HG03095 (cell line): ENCODE results near the gene ATP6V0C.

Experiments
- ATAC-seq: cut with Tn5 transposase; IDR thresholded peaks from one replicate; pipeline ENCODE4 v1.9.1; 2021; ENCODE audit warnings: moderate library complexity; ENCODE audit not compliant: unreplicated experiment

The ATP6V0C gene

DNA sequence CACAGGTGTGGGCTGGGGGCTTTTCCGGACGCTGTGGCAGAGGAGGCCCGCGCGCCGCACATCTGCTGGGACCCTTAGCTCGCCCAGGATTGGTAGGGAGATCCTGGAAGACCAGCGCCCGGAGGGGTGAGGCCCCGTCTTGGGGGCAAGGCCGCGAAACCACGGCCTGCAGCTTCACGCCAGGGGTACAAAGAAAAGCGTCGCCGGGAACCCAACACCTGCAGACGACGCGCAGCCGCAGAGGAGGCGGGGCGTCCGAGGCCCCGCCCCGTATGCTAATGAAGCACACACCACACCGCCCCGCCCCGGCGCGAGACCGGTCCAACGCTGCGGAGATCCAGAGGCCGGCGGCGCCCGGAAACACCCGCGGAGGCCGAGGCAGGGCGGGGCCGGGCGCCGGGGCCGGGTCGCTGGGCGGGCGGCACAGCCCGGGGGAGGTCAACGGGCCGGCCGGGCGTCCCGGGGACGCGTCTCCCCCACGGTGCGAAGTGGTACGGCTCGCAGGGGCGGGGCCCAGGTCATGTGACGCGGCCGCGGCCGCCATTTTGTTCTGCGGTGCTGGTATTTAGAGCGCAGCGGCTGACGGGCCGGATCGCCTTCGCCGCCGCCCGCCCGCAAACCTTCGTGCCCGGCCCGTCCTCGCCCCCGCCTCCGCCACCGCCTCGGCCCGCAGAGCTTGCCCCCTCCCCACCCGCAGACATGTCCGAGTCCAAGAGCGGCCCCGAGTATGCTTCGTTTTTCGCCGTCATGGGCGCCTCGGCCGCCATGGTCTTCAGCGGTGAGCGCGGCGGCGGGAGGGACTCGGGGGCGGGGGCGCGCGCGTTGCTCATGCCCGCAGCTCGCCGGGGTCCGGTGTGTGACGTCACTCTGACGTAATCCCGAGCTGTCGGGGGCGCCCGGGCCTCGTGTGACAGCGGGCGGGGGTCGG, at the start of gene ATP6V0C:
ATP6V0C (plus strand) TSS at position 548 of the 928 bp plus-strand sequence; CDS start at position 700, 152 bp downstream.
- peak; percentile 55 for ATAC-seq

DNA sequence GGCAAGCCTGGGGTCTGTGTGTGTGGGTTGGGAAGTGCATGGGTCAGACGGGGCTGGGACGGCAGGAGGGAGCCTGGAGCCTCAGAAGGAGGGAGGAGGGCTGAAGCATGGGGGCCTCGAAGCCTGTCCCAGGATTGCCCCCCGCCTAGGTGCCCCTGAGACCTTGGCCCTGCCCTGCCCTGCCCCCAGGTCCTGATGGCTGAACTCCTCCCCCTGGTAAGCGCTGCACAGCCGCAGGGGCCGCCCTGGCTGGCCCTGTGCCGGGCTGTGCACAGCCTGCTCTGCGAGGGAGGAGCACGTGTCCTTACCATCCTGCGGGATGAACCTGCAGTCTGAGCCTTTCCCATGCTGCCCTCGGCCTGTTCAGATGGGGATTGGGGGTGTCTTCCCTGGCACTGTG, 49.4 kb upstream of the ATP6V0C start:
- no peak for ATAC-seq

DNA sequence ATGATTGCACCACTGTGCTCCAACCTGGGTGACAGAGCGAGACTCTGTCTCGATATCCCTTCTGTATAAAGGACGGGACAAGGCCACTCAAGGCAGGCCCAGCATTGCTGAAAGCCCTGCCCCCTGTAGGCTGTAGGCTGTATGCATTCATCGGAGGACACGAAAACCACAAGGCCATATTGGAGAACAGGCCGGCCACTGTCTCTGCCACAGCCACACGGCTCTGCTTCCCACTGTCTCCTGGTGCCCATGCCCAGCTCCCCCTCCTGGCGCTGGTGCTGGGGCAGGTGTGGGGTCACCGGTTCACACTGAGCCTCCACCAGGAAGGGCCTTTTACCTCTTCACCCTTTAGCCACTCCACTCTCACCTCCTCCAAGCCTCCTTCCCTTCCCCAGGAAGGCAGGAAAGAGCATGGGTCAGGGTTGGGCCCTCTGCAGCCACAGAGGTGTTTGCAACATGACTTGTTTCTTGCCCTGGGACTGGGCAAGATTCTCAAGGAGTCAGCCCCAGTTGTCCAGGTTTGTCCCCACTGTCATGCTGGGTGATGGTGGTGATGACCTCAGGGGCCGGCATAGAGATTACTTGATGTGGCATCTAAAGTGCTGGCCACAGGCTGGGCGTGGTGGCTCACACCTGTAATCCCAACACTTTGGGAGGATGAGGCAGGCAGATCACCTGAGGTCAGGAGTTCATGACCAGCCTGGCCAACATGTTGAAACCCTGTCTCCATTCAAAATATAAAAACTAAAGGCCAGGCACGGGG, 47.9 kb upstream of the ATP6V0C start:
- ATAC-seq, result no peak

DNA sequence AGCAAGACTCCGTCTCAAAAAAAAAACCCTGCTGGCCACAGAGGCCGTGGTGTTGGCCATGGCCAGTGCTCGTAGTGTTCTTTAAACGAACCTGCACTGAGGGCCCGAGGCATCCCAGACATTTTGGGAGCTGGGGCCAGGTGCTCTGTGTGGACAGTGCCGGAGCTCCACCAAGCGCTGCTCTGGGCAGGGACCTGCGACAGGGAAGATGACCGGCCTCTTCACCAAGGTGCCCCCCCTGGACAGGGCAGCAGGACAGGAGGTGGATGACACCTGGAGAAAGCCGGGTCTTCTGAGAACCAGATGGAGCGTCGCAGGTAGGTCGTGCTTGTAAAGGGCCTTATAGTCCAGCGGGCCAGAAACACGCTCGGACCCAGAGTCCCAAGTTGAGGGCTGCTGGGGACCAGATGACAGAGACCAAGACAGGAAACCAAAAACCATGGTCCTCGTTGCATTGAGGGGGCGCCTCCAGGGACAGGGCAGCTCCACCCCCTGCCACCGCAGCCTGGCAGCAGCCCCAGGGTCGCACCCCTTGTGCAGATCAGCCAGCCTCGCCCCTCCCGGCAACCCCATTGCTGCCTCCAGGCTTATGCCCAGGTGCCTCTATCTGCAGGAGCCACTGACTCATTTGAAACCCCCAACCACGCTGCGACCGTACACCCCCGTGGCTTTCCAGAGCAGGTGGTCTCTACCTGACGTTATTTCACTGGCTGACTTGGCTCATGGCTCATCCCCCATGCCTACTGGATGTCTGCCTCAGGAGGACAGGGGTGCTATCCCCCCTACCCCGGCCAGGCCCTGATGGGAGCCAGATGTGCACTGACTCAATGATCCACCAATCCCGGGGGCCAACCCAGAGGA, 46.9 kb upstream of the ATP6V0C start:
- no peak for ATAC-seq

DNA sequence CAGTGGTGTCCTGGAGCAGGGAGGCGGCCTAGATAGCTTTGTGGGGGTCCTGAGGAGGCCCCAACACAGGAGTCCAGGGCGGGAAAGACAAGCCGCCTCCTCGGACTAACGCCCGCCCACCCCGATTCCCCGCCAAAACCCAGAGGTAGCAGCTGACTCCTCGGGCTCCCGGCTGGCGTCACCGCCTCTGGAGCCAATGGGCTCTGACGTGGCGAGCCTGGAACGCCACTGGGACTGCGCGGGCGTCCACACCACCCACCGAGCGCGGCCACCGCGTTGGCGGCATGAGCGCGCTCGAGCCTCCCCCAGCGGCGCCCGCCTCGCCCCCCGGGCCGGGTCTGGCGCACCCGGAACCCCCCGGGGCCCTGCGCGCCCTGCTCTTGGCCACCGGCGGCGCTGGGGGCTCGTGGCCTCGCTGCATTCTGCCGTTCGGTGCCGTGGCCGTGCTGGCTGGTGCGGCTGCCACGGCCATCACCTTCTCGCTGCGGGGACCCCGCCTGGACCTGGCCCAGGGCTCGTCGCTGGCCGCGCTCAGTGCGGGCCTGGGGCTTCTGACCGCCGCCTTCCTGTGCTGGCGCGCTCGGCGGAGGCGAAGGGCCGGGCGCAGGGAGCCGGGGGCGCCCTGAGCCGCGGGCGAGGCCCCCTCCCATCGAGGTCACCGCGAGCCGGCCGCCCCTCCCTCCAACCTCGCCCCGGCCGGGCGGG, 46.1 kb upstream of the ATP6V0C start:
- ATAC-seq, result no peak

DNA sequence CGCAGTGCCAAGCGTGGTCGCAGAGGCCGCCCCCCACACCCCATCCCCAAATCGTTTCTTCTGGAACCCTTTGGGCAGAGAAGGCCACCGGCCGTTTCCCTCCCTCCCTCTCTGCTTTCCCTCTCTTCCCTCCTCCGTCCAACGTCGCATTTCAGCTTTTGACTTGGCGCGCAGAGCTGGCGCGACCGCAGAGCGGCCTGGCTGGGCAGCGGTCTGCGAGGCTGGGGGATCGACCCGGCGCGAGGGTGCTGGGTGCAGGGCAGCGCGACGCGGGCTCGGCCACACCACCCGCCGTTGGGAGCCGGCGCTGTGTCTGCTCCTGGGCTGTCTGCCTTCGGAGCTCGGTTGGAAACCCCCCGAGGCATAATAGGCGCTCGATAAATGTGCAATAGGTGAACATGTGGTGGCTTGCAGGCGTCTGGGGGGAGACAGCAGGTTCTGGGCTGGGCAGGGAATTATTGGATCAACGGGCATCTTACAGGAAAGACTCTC, 45.5 kb upstream of the ATP6V0C start:
- no peak for ATAC-seq

DNA sequence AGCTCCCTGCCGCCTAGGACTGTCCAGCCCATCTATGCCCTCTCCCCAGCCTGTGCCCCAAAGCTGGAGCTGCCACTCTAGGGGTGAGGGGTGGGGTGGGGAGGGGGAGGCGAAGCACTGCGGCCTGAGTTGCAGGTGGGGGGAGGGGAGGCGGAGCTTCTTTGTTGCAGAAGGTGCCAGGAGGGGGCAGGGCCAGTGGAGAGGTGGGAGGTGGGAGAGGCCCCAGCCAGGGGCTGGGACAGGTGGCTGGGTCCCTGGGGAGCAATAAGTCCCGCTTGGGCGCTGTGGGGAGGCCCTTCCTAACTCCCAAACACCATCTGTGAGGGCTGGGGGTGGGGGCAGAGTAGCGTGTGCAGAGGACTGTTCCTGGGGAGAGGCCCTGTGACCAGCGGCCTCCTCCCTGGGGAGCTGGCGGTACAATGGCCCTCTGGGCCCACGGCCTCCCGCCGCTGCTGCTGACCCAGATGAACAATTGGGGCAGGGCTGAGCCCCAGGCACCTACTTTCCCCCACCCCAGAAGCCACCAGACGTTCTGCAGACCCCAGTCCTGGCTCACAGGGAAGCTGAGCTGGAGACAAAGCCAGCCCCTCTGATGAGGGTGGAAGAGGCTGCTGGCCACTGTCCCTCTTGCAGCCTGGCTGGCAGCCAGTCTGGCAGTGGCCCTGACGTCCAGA, 44.9 kb upstream of the ATP6V0C start:
- no peak for ATAC-seq

DNA sequence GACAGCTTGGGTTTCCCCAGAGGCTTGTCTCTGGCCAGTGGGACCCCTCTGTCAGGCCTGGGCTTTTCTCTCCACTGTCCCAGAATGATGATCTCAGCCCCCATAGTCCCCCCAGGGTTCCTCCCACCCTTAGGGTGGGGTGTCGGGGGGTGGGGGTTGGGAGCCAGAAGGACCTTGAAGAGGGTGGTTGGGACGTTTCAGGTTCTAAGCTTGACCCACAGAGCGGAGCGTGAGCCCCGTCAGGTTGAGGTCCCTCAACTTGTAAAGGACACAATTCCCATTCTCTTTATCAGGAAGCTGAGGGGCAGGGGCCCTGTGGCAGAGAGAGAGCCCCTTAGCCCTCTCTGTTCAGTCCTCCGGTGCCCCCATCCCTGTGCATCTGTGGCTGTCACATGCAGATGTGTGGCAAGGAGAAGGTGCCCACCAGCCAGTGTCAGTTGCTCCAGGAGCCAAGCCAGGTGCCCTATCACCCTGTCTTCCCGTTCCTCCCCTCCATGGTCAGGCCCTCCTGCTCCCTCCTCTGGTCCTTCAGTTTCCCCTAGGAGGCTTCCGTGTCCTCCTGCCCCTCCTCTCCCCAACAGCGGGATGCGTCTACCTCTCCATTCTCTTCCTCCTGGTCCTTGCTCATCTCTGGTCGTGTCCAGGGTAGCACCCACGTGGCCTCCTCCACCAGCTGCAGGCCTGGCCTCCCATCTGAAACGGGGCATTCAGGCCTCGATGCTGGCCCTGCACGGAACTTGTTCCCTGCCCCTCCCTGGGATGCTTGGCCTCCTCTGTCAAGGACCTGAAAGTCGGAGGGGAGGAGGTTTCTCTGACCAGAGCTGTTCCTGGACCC, 44.1 kb upstream of the ATP6V0C start:
- no peak for ATAC-seq

DNA sequence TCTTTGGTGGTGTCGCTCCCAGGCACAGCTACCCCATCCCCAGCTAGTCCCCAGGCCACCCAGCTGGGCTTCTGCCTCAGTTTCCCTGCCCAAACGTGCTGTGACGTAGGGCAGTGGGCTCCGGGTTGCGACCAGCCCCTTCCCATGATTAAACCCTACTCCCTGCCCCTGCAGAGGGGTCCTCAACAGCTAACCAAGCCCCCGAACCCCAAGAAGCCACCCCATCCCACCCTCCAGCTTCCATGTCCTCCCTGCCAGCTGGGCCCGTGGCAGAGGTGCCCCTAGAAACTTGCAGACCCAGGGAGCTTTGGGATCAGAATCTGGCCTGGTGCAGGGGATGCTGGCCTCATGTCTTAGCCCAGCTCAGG, 43.5 kb upstream of the ATP6V0C start:
- ATAC-seq, result no peak

DNA sequence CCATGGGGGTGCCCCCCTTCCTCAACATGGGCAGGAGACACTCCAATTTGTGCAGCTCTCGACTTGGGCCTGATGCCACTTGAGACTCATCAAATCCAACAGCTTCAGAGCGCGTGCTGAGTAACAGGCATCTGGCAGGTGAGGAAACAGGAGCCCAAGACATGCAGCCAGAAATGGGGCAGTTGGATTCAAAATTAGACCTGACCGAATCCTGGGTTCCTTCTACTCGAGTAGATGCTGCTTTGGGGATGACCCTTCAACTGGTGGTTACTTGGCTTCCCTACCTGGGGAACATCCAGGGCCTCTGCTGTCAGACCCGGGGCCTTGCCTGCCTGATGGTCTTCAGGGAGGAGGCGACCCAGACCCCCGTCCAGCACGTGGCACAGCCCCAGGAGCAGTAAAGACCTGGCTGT, 43.1 kb upstream of the ATP6V0C start:
- no peak for ATAC-seq

DNA sequence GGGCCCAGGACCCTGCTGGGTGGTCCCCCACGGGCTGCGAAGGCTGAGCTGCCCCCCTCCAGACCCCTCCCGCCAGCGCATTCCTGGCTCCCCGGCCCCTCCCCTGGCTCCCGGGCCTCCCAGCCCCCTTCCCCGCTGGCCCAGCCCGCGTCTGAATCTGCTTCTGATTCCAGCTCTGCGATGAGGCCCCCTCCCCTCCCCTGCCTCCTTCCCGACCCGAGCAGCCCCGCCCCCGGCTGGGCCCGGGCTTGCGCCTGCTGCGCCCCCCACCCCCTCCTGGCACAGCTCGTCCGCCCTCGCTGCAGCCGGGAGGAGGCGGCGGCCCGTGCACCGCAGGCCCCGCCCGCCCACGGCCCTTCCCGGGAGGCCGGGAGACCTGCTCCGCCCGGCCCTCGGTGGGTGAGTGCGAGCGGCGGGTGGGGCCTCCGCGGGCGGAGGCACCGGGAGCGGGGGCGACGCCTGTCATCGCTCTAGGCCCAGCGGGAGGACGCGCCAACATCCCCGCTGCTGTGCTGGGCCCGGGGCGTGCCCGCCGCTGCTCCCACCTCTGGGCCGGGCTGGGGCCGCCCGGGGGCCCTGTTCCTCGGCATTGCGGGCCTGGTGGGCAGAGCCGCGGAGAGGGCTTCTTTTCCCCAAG, 42.6 kb upstream of the ATP6V0C start, which contains the start of gene NTN3:
NTN3 (plus strand) TSS at position 282 of the 637 bp plus-strand sequence. CDS start 405 bp downstream, outside the sequence.
- no peak for ATAC-seq

DNA sequence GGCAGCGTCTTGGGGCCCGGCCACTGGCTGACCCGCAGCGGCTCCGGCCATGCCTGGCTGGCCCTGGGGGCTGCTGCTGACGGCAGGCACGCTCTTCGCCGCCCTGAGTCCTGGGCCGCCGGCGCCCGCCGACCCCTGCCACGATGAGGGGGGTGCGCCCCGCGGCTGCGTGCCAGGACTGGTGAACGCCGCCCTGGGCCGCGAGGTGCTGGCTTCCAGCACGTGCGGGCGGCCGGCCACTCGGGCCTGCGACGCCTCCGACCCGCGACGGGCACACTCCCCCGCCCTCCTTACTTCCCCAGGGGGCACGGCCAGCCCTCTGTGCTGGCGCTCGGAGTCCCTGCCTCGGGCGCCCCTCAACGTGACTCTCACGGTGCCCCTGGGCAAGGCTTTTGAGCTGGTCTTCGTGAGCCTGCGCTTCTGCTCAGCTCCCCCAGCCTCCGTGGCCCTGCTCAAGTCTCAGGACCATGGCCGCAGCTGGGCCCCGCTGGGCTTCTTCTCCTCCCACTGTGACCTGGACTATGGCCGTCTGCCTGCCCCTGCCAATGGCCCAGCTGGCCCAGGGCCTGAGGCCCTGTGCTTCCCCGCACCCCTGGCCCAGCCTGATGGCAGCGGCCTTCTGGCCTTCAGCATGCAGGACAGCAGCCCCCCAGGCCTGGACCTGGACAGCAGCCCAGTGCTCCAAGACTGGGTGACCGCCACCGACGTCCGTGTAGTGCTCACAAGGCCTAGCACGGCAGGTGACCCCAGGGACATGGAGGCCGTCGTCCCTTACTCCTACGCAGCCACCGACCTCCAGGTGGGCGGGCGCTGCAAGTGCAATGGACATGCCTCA, 41.9 kb upstream of the ATP6V0C start:
- no peak for ATAC-seq

DNA sequence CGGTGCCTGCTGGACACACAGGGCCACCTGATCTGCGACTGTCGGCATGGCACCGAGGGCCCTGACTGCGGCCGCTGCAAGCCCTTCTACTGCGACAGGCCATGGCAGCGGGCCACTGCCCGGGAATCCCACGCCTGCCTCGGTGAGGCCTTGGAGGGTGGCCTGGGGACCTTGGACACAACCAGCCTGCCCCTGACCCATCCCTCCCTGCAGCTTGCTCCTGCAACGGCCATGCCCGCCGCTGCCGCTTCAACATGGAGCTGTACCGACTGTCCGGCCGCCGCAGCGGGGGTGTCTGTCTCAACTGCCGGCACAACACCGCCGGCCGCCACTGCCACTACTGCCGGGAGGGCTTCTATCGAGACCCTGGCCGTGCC, 41.3 kb upstream of the ATP6V0C start:
- ATAC-seq, result no peak

DNA sequence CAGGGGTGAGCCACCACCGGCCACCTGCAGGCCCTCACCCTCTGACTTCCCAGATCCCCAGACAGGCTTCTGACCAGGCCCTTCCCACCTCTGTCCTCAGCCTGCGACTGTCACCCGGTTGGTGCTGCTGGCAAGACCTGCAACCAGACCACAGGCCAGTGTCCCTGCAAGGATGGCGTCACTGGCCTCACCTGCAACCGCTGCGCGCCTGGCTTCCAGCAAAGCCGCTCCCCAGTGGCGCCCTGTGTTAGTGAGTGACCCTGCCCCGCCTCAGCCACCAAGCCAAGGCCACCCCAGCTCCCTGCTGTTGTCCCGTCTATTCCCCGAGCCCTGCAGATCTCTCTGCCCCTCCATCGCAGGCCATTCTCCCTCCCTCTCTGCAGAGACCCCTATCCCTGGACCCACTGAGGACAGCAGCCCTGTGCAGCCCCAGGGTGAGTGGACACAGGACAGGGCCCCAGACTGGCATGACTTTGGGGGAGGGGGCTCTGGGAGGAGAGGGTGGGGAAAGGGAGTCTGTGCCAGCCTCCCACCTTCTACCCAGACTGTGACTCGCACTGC, 40.8 kb upstream of the ATP6V0C start:
- ATAC-seq, result no peak

DNA sequence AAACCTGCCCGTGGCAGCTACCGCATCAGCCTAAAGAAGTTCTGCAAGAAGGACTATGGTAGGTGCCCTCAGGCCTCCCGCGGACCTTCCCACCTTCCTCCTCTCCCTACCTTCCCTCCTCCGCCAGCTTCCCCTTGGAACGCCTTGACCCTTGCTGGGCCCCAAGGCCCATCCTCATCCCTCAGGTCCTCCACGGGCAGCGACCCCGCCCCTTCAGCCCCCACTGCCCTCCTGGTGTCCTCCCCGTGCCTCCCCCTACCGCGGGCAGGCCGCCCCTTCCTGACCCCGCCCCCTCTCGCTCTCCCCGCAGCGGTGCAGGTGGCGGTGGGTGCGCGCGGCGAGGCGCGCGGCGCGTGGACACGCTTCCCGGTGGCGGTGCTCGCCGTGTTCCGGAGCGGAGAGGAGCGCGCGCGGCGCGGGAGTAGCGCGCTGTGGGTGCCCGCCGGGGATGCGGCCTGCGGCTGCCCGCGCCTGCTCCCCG, 40.3 kb upstream of the ATP6V0C start:
- ATAC-seq, result no peak

DNA sequence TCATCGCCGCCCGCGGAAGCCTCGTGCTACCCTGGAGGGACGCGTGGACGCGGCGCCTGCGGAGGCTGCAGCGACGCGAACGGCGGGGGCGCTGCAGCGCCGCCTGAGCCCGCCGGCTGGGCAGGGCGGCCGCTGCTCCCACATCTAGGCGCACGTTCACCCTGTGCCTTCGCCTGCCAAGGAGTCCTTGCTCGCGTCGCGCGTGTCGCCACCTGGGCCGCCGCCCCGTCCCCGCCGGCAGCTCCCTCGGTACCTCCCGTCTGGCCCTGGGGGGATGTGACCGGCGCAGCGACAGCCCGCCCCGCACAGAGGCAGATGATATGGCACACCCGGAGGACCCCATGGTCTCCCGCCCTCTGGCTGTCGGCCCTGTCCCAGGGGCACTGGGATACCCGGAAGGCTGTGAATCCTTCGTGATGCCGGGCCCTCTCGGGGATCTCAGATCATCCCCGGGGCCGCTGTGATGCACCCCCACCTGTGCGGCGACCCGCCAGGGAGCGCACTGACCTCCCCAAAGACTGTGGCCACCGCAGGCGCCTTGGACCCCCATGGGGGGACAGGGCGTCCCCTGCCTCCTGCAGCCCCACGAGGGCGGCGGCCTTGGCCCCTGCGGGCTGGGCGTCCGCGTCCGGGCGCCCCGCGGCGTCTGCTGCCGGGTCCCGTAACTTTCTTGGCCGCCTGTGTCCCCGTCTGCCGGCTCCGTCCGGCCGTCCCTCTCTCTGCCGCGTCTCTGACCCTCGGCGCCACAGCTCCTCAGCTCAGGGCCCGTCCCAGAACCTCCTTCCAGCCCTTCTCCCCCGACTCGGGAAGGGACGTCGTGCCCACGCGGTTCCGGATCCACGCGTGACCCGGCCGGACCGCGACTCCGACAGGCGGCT, 39.5 kb upstream of the ATP6V0C start:
- no peak for ATAC-seq
